GM12891 (cell line): Measurements from ENCODE around the gene BUD13.

Experiments
- PAX5 ChIP-seq: IDR thresholded peaks from 2 replicates; pipeline ENCODE4 v1.6.1; 2011; ENCODE audit warnings: low read length, moderate library complexity, mild to moderate bottlenecking; ENCODE audit not compliant: insufficient read depth, severe bottlenecking
- POLR2A ChIP-seq: IDR thresholded peaks from 2 replicates; pipeline ENCODE4 v1.6.1; 2011; ENCODE audit warnings: low read depth, low read length, control low read depth
- POLR2AphosphoS5 ChIP-seq: IDR thresholded peaks from 2 replicates; pipeline ENCODE4 v1.6.1; 2011; ENCODE audit warnings: low read depth, low read length, control low read depth
- POU2F2 ChIP-seq: IDR thresholded peaks from 2 replicates; pipeline ENCODE4 v1.6.1; 2011; ENCODE audit warnings: low read depth, mild to moderate bottlenecking, control low read depth, low read length, moderate library complexity
- SPI1 ChIP-seq: IDR thresholded peaks from 2 replicates; pipeline ENCODE4 v1.6.1; 2011; ENCODE audit warnings: low read depth, low read length, control low read depth
- TAF1 ChIP-seq: IDR thresholded peaks from 2 replicates; pipeline ENCODE4 v1.6.1; 2011; ENCODE audit warnings: low read depth, low read length, control low read depth

- no peak for TF ChIP-seq TAF1
- TF ChIP-seq POLR2A = no peak
- TF ChIP-seq POU2F2 = no peak
- no peak for TF ChIP-seq POLR2AphosphoS5
- no peak for TF ChIP-seq SPI1
- TF ChIP-seq PAX5 = no peak
Observed at GRCh38 chr11:116700586-116701220, 72.1 kb downstream of the BUD13 start.
